DOHH2 (cell line): ENCODE results near the gene ZBTB7A.

Experiments used
- H3F3A ChIP-seq: fragments of 200-600 bp; sonication (generic), shearing (Covaris generic); 2 replicates; pipeline ENCODE4 v1.6.0; 2016; ENCODE audit warnings: antibody characterized with exemption, mild to moderate bottlenecking; ENCODE audit not compliant: control insufficient read depth, insufficient read depth
- H3K27ac ChIP-seq: fragments of 200-600 bp; sonication (generic); 2 replicates; pipeline ENCODE4 v1.5.1; 2014; ENCODE audit warnings: low read depth, mild to moderate bottlenecking, low read length, moderate library complexity
- H3K27me3 ChIP-seq: fragments of 200-600 bp; sonication (generic); 2 replicates; pipeline ENCODE4 v1.6.1; 2014; ENCODE audit warnings: mild to moderate bottlenecking, low read length, mixed read lengths; ENCODE audit not compliant: control insufficient read depth
- H3K36me3 ChIP-seq: fragments of 200-600 bp; sonication (generic); 2 replicates; pipeline ENCODE4 v1.6.1; 2014; ENCODE audit warnings: mild to moderate bottlenecking, low read length, moderate library complexity, mixed read lengths; ENCODE audit not compliant: control insufficient read depth
- H3K4me1 ChIP-seq: fragments of 200-600 bp; sonication (generic); 2 replicates; pipeline ENCODE4 v1.6.1; 2014; ENCODE audit warnings: mild to moderate bottlenecking, low read length, mixed read lengths; ENCODE audit not compliant: control insufficient read depth
- H3K4me2 ChIP-seq: fragments of 200-600 bp; sonication (generic); 2 replicates; pipeline ENCODE4 v1.6.0; 2014; ENCODE audit warnings: mild to moderate bottlenecking, low read length, moderate library complexity
- H3K4me3 ChIP-seq: fragments of 200-600 bp; sonication (generic); 2 replicates; pipeline ENCODE4 v1.5.1; 2014; ENCODE audit warnings: mild to moderate bottlenecking, low read length, mixed read lengths
- H3K79me2 ChIP-seq: fragments of 200-600 bp; sonication (generic); 2 replicates; pipeline ENCODE4 v1.6.1; 2014; ENCODE audit warnings: mild to moderate bottlenecking, low read length, mixed read lengths; ENCODE audit not compliant: control insufficient read depth
- H3K9me2 ChIP-seq: fragments of 200-600 bp; sonication (generic); replicated peaks from 2 replicates; pipeline ENCODE4 v1.6.1; 2014; ENCODE audit warnings: mild to moderate bottlenecking, low read length, mixed read lengths; ENCODE audit not compliant: control insufficient read depth
- H3K9me3 ChIP-seq: fragments of 200-600 bp; sonication (generic); 2 replicates; pipeline ENCODE4 v1.6.1; 2014; ENCODE audit warnings: antibody characterized with exemption, low read length, mixed read lengths; ENCODE audit not compliant: control insufficient read depth, insufficient read depth
- H4K20me1 ChIP-seq: fragments of 200-600 bp; sonication (generic); 2 replicates; pipeline ENCODE4 v1.6.0; 2014; ENCODE audit warnings: low read depth, mild to moderate bottlenecking, antibody characterized with exemption, low read length, moderate library complexity; ENCODE audit not compliant: control insufficient read depth, insufficient read depth
- CTCF ChIP-seq: fragments of 200-600 bp; sonication (generic); IDR thresholded peaks from one replicate; pipeline ENCODE4 v1.5.1; 2014; ENCODE audit warnings: antibody characterized with exemption, mild to moderate bottlenecking, low read depth, low read length; ENCODE audit not compliant: poor library complexity, severe bottlenecking
- EZH2phosphoT487 ChIP-seq: fragments of 200-600 bp; sonication (generic); IDR thresholded peaks from 2 replicates; pipeline ENCODE4 v1.6.1; 2017; ENCODE audit warnings: borderline replicate concordance, mild to moderate bottlenecking, antibody characterized with exemption, low read length, moderate library complexity, mixed read lengths

ZBTB7A gene

GRCh38 chr19:4094291-4094690 is 27.6 kb upstream of the ZBTB7A start:
- H3K4me3 ChIP-seq = no peak overlapping the region
- no peaks in the 10 kb centered on the region for H3F3A ChIP-seq
- no peaks in the 10 kb centered on the region for H3K9me3 ChIP-seq
- peaks cover 38% of the 10 kb centered on the region for H3K36me3 ChIP-seq
- no peaks in the 10 kb centered on the region for H4K20me1 ChIP-seq
- no peaks in the 10 kb centered on the region for H3K79me2 ChIP-seq
- H3K4me1 ChIP-seq = no peaks in the 10 kb centered on the region
- H3K9me2 ChIP-seq = no peaks in the 10 kb centered on the region
- H3K27ac ChIP-seq = no peak overlapping the region
- TF ChIP-seq CTCF (no peak), EZH2phosphoT487 (no peak)
- no peak overlapping the region for H3K4me2 ChIP-seq
- no peaks in the 10 kb centered on the region for H3K27me3 ChIP-seq

- Histone ChIP-seq H4K20me1 (no peaks in the 10 kb centered on the region), H3K9me3 (no peaks in the 10 kb centered on the region), H3K4me2 (no peak overlapping the region), H3K36me3 (peaks cover 36% of the 10 kb centered on the region), H3K79me2 (no peaks in the 10 kb centered on the region), H3K4me3 (no peak overlapping the region), H3K4me1 (no peaks in the 10 kb centered on the region), H3K27ac (no peak overlapping the region), H3F3A (no peaks in the 10 kb centered on the region), H3K27me3 (no peaks in the 10 kb centered on the region), H3K9me2 (no peaks in the 10 kb centered on the region)
- TF ChIP-seq CTCF (no peak), EZH2phosphoT487 (no peak)
Observed at GRCh38 chr19:4093643-4094175, 27.0 kb upstream of the ZBTB7A start.

GRCh38 chr19:4090356-4091220 is 23.9 kb upstream of the ZBTB7A start:
- Histone ChIP-seq H3K27me3 (no peaks in the 10 kb centered on the region), H3K4me1 (no peaks in the 10 kb centered on the region), H3K4me3 (no peak overlapping the region), H3K36me3 (peaks cover 16% of the 10 kb centered on the region), H3K9me2 (no peaks in the 10 kb centered on the region), H3F3A (no peaks in the 10 kb centered on the region), H3K4me2 (no peak overlapping the region), H3K79me2 (no peaks in the 10 kb centered on the region), H4K20me1 (no peaks in the 10 kb centered on the region), H3K9me3 (no peaks in the 10 kb centered on the region), H3K27ac (no peak overlapping the region)
- TF ChIP-seq CTCF (no peak), EZH2phosphoT487 (no peak)
